Smooth muscle cell (in vitro differentiated cells): ENCODE results near the gene CDO1. TPM values are rescaled to one million over a fixed set of nuclear protein-coding genes. Genes with fewer than 3 reads are reported as not detected.

Experiments
- DNase-seq: peaks from one replicate; lab custom pipeline; 2025; ENCODE audit not compliant: unreplicated experiment; lab: John Stamatoyannopoulos, UW
- H2AFZ ChIP-seq: fragments of 200-600 bp; sonication (generic); 2 replicates; pipeline ENCODE4 v1.6.0; 2016; ENCODE audit warnings: antibody characterized with exemption, low read depth, mild to moderate bottlenecking
- H3F3A ChIP-seq: fragments of 200-600 bp; sonication (generic); 2 replicates; pipeline ENCODE4 v1.6.0; 2017; ENCODE audit warnings: antibody characterized with exemption, low read depth
- H3K27ac ChIP-seq: fragments of 200-600 bp; sonication (generic); 2 replicates; pipeline ENCODE4 v1.5.1; 2016; ENCODE audit warnings: low read depth, mild to moderate bottlenecking
- H3K27me3 ChIP-seq: fragments of 200-600 bp; sonication (generic); 2 replicates; pipeline ENCODE4 v1.6.1; 2016; ENCODE audit warnings: low read depth, mild to moderate bottlenecking
- H3K36me3 ChIP-seq: fragments of 200-600 bp; sonication (generic); 2 replicates; pipeline ENCODE4 v1.5.1; 2016; ENCODE audit warnings: low read depth
- H3K4me1 ChIP-seq: fragments of 200-600 bp; sonication (generic); 2 replicates; pipeline ENCODE4 v1.5.1; 2016; ENCODE audit warnings: low read depth
- H3K4me2 ChIP-seq: fragments of 200-600 bp; sonication (generic); 2 replicates; pipeline ENCODE4 v1.6.0; 2016; ENCODE audit warnings: mild to moderate bottlenecking
- H3K4me3 ChIP-seq: fragments of 200-600 bp; sonication (generic); 2 replicates; pipeline ENCODE4 v1.5.1; 2016; ENCODE audit warnings: mild to moderate bottlenecking
- H3K79me2 ChIP-seq: fragments of 200-600 bp; sonication (generic); 2 replicates; pipeline ENCODE4 v1.6.0; 2016; ENCODE audit warnings: low read depth, mild to moderate bottlenecking
- H3K9ac ChIP-seq: fragments of 200-600 bp; sonication (generic); 2 replicates; pipeline ENCODE4 v1.6.0; 2016; ENCODE audit warnings: low read depth
- H3K9me3 ChIP-seq: fragments of 200-600 bp; sonication (generic); replicated peaks from 2 replicates; pipeline ENCODE4 v1.5.1; 2016; ENCODE audit warnings: low read depth
- H4K20me1 ChIP-seq: fragments of 200-600 bp; sonication (generic); 2 replicates; pipeline ENCODE4 v1.6.0; 2016; ENCODE audit warnings: low read depth
- WGBS: methylation state at CpG from one replicate; pipeline ENCODE4 v1.1.7; 2016; ENCODE audit warnings: low lambda C conversion rate; 5-methylcytosine and 5-hydroxymethylcytosine counted together
- polyA plus RNA-seq: library from polyadenylated mRNA; unstranded; fragments of >200 nt; fragmentation: Nextera tagmentation; extraction: Ambion mirVana; gene quantifications from 2 replicates; pipeline ENCODE4 v1.2.1, GENCODE V29; 2016
- total RNA-seq: library from RNA; depleted of rRNA; stranded (reverse); fragments of >200 nt; gene quantifications from 2 replicates; pipeline ENCODE4 v1.2.3, GENCODE V29; 2014
- TF ChIP-seq, protein P1 (sequence below): fragments of 200-600 bp; sonication (generic); IDR thresholded peaks from 2 replicates; pipeline ENCODE4 v1.5.1; 2017; ENCODE audit warnings: borderline replicate concordance, mild to moderate bottlenecking, antibody characterized with exemption; ENCODE audit not compliant: insufficient read depth, poor library complexity, severe bottlenecking

The CDO1 gene
- total and polyA plus RNA-seq, 2 experiments from 2014 or later, result 26.3 to 48.4 TPM

DNA sequence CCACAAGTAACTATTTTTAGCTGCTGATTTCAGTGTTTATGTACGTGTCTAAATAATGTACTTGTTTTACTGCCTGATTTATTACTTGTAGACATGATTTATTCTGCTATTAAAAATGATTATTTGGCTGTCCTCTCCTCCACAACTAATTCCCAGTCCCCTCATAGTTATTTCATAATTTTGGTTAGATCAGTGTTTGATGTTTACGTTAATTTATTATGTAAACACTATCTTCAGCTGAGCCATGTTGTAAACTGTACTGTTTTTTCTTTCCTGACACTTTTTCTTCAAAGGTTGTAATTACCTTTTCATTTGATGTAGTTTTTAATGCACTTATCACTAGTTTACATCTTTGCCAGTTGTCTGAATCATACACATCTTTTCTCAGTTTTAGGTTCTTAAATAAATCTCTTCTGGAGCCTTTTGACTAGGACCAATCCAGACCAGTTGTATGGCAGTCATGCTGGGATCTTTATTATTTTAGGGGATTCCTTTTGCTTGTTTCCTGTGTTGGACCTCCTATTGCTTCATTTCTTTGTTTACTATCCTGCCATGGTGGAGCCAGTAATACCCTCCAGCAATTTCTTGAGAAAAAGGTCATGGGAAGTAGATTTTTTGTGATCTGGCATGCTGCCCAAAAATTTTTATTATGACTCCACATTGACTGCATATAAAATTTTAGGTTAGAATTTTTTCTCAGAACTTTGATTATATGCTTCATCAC lies 41.3 kb upstream of the CDO1 start:
- H3K4me3 ChIP-seq, result no peak overlapping the region
- H4K20me1 ChIP-seq, result peaks cover 83% of the 10 kb centered on the region
- 68% methylated on average over 2 of the region's 2 CpGs for WGBS
- H3K4me1 ChIP-seq, result peaks cover 14% of the 10 kb centered on the region
- no peak overlapping the region for H3K27ac ChIP-seq
- no peak overlapping the region for H3K4me2 ChIP-seq
- H3K9me3 ChIP-seq, result no peaks in the 10 kb centered on the region
- TF ChIP-seq, protein P1, sequence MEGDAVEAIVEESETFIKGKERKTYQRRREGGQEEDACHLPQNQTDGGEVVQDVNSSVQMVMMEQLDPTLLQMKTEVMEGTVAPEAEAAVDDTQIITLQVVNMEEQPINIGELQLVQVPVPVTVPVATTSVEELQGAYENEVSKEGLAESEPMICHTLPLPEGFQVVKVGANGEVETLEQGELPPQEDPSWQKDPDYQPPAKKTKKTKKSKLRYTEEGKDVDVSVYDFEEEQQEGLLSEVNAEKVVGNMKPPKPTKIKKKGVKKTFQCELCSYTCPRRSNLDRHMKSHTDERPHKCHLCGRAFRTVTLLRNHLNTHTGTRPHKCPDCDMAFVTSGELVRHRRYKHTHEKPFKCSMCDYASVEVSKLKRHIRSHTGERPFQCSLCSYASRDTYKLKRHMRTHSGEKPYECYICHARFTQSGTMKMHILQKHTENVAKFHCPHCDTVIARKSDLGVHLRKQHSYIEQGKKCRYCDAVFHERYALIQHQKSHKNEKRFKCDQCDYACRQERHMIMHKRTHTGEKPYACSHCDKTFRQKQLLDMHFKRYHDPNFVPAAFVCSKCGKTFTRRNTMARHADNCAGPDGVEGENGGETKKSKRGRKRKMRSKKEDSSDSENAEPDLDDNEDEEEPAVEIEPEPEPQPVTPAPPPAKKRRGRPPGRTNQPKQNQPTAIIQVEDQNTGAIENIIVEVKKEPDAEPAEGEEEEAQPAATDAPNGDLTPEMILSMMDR, result no peak
- peaks cover 99% of the 10 kb centered on the region for H3K79me2 ChIP-seq
- no peaks in the 10 kb centered on the region for H3F3A ChIP-seq
- H3K27me3 ChIP-seq, result no peaks in the 10 kb centered on the region
- no peak overlapping the region for H2AFZ ChIP-seq
- H3K9ac ChIP-seq, result no peak overlapping the region
- no peaks in the 10 kb centered on the region for H3K36me3 ChIP-seq
- no peak for DNase-seq

DNA sequence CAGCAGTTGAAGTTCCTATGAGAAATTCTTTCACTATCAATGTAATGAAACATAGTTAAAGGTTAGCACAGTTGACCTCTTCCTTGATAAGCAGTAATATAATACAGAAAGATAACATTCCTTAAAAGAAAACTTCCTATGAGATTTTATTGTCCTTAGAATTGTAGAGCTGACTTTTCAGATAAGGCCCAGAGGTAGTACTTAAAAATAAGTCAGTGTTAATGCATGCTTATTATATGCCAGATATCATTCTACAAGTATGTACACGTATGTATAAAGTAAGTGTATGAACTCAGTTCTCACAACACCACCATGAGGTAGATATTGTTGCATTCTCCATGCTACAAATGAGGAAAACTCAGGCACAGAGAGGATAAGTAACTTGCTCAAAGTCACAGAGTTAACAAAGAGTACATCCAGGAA lies 40.6 kb upstream of the CDO1 start:
- 90% methylated on average over 1 of the region's 1 CpG for WGBS
- peaks cover 14% of the 10 kb centered on the region for H3K4me1 ChIP-seq
- no peak overlapping the region for H3K27ac ChIP-seq
- H3K9me3 ChIP-seq, result no peaks in the 10 kb centered on the region
- H3K36me3 ChIP-seq, result no peaks in the 10 kb centered on the region
- no peaks in the 10 kb centered on the region for H3F3A ChIP-seq
- no peak overlapping the region for H3K9ac ChIP-seq
- H2AFZ ChIP-seq, result no peak overlapping the region
- DNase-seq, result no peak
- TF ChIP-seq, protein P1, result no peak
- H4K20me1 ChIP-seq, result peaks cover 86% of the 10 kb centered on the region
- H3K79me2 ChIP-seq, result peaks cover 99% of the 10 kb centered on the region
- H3K4me2 ChIP-seq, result no peak overlapping the region
- no peak overlapping the region for H3K4me3 ChIP-seq
- no peaks in the 10 kb centered on the region for H3K27me3 ChIP-seq

DNA sequence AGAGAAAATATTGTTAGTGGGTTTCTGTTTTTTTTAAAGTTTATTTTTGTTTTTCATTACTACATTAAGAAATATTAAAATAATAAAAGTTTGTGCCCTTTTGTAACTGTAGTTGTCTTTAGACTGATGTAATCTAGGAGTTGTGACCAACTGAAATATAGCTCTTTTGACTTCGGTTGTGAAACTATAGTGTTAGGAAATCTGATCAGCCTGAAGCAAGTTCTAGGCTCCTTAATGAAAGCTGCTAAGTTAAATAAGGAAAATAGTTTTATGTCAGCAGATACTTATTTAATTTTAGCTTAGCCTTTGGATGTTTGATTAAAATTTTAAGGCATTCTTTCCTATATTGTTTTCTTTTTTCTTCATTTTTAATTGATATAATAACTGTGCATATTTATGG lies 39.5 kb upstream of the CDO1 start:
- H3K4me2 ChIP-seq, result no peak overlapping the region
- no peak overlapping the region for H3K27ac ChIP-seq
- TF ChIP-seq, protein P1, result no peak
- no peak overlapping the region for H2AFZ ChIP-seq
- no peaks in the 10 kb centered on the region for H3F3A ChIP-seq
- peaks cover 14% of the 10 kb centered on the region for H3K4me1 ChIP-seq
- no peaks in the 10 kb centered on the region for H3K9me3 ChIP-seq
- no peak overlapping the region for H3K9ac ChIP-seq
- H3K27me3 ChIP-seq, result no peaks in the 10 kb centered on the region
- H4K20me1 ChIP-seq, result peaks cover 94% of the 10 kb centered on the region
- H3K4me3 ChIP-seq, result no peak overlapping the region
- WGBS, result 85% methylated on average over 1 of the region's 1 CpG
- DNase-seq, result no peak
- H3K79me2 ChIP-seq, result peaks cover 99% of the 10 kb centered on the region
- no peaks in the 10 kb centered on the region for H3K36me3 ChIP-seq

DNA sequence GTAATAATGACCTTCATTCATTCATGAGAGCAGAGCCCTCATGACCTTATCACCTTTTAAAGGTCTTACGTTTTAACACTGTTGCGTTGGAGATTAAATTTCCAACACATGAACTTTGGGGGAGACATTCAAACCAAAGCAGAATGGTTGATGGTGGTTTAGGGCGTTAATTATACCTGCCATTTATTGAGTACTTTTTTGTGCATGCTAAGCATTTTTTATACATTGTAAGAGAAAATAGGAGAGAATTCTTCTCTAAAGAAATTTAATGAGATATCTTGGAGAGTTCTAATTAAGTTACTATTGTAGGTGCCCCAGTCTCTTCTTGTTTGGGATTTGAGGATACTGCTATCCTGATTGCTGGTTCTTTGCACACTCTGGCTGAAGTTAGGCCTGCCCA lies 37.7 kb upstream of the CDO1 start:
- no peak overlapping the region for H3K27ac ChIP-seq
- H3F3A ChIP-seq, result no peaks in the 10 kb centered on the region
- H3K27me3 ChIP-seq, result no peaks in the 10 kb centered on the region
- no peak overlapping the region for H3K4me2 ChIP-seq
- H3K4me1 ChIP-seq, result peaks cover 14% of the 10 kb centered on the region
- H3K9me3 ChIP-seq, result no peaks in the 10 kb centered on the region
- no peak overlapping the region for H3K9ac ChIP-seq
- H3K36me3 ChIP-seq, result no peaks in the 10 kb centered on the region
- H4K20me1 ChIP-seq, result peaks cover 94% of the 10 kb centered on the region
- TF ChIP-seq, protein P1, result no peak
- H2AFZ ChIP-seq, result no peak overlapping the region
- H3K79me2 ChIP-seq, result peaks cover 99% of the 10 kb centered on the region
- 96% methylated on average over 3 of the region's 3 CpGs for WGBS
- H3K4me3 ChIP-seq, result no peak overlapping the region
- DNase-seq, result no peak
